ENCODE measurements around the gene ALG13.
A peak's percentile ranks its signal among the peaks of the same experiment; 100 is the strongest.
"Not testable (repeated sequence)": the region's sequence is repeated elsewhere in the genome, so short reads cannot be mapped to it uniquely, and the experiment has no call there.

Gene ALG13

GRCh38 chrX:111680988-111681779 is at the start of gene ALG13:
Gene ALG13, plus strand, starts transcription at chrX:111681170. Its CDS starts 49 bp downstream, at chrX:111681219.
- peak; percentile 76 for DNase-seq (ENCODE audit: low read depth, low spot score)

GRCh38 chrX:111634823-111635729 is 45.9 kb upstream of the ALG13 start:
- DNase-seq (ENCODE audit: low read depth, low spot score): no peak

GRCh38 chrX:111641969-111642368 is 39.0 kb upstream of the ALG13 start:
- DNase-seq (ENCODE audit: low read depth, low spot score): no peak

GRCh38 chrX:111645165-111645564 is 35.8 kb upstream of the ALG13 start:
- not testable (repeated sequence) for DNase-seq (ENCODE audit: low read depth, low spot score)

- DNase-seq (ENCODE audit: low read depth, low spot score): no peak
These were observed 35.4 kb upstream of the ALG13 start for GRCh38 chrX:111645607-111646006.

GRCh38 chrX:111646515-111646914 is 34.5 kb upstream of the ALG13 start:
- no peak for DNase-seq (ENCODE audit: low read depth, low spot score)

GRCh38 chrX:111648802-111649201 is 32.2 kb upstream of the ALG13 start:
- no peak for DNase-seq (ENCODE audit: low read depth, low spot score)

- DNase-seq (ENCODE audit: low read depth, low spot score): no peak
These were observed 31.3 kb upstream of the ALG13 start for GRCh38 chrX:111649638-111650037.

- no peak for DNase-seq (ENCODE audit: low read depth, low spot score)
These were observed 30.1 kb upstream of the ALG13 start for GRCh38 chrX:111650845-111651244.

- no peak for DNase-seq (ENCODE audit: low read depth, low spot score)
These were observed 28.3 kb upstream of the ALG13 start for GRCh38 chrX:111652719-111653118.

GRCh38 chrX:111661241-111661640 is 19.7 kb upstream of the ALG13 start:
- DNase-seq (ENCODE audit: low read depth, low spot score): no peak

GRCh38 chrX:111662292-111662691 is 18.7 kb upstream of the ALG13 start:
- no peak for DNase-seq (ENCODE audit: low read depth, low spot score)

- DNase-seq (ENCODE audit: low read depth, low spot score): no peak
These were observed 9.3 kb upstream of the ALG13 start for GRCh38 chrX:111671668-111672067.

GRCh38 chrX:111687305-111687704 is 6.3 kb downstream of the ALG13 start:
- no peak for DNase-seq (ENCODE audit: low read depth, low spot score)

GRCh38 chrX:111695297-111695880 is 14.4 kb downstream of the ALG13 start:
- DNase-seq (ENCODE audit: low read depth, low spot score): no peak

GRCh38 chrX:111719426-111720210 is 38.6 kb downstream of the ALG13 start:
- no peak for DNase-seq (ENCODE audit: low read depth, low spot score)

- DNase-seq (ENCODE audit: low read depth, low spot score): no peak
These were observed 47.1 kb downstream of the ALG13 start for GRCh38 chrX:111728096-111728495.

- DNase-seq (ENCODE audit: low read depth, low spot score): no peak
These were observed 50.4 kb downstream of the ALG13 start for GRCh38 chrX:111731351-111731750.

- DNase-seq (ENCODE audit: low read depth, low spot score): no peak
These were observed 55.6 kb downstream of the ALG13 start for GRCh38 chrX:111736571-111736970.

GRCh38 chrX:111742018-111742417 is 61.0 kb downstream of the ALG13 start:
- no peak for DNase-seq (ENCODE audit: low read depth, low spot score)

GRCh38 chrX:111743316-111743715 is 62.3 kb downstream of the ALG13 start:
- no peak for DNase-seq (ENCODE audit: low read depth, low spot score)

All from activated CD4-positive, CD25-positive, alpha-beta regulatory T cell treated with anti-CD3 and anti-CD28 coated beads, Interleukin-2, amount 50 U/mL, for 16 hours (primary cell).